HEK293 (cell line): ENCODE results near the gene SMURF2.

Experiments used
- ZBTB7A ChIP-seq: fragments of 450-650 bp; formaldehyde crosslinking; IDR thresholded peaks from 2 replicates; pipeline ENCODE4 v1.5.1; 2016; ENCODE audit warnings: low read depth, missing biosample characterization, missing genetic modification characterization
- ZNF132 ChIP-seq: fragments of 450-650 bp; formaldehyde crosslinking; IDR thresholded peaks from 2 replicates; pipeline ENCODE4 v1.5.1; 2017; ENCODE audit warnings: missing biosample characterization, missing genetic modification characterization, borderline replicate concordance
- ZNF19 ChIP-seq: fragments of 450-650 bp; formaldehyde crosslinking; IDR thresholded peaks from 2 replicates; pipeline ENCODE4; 2016; ENCODE audit warnings: missing biosample characterization, missing genetic modification characterization, low read depth
- TF ChIP-seq, protein P1 (sequence below): fragments of 450-650 bp; formaldehyde crosslinking; IDR thresholded peaks from 2 replicates; pipeline ENCODE4 v1.5.1; 2016; ENCODE audit warnings: missing biosample characterization, missing genetic modification characterization, low read depth
- TF ChIP-seq, protein P2 (sequence below): fragments of 450-650 bp; formaldehyde crosslinking; IDR thresholded peaks from 2 replicates; pipeline ENCODE4 v1.5.1; 2016; ENCODE audit warnings: missing biosample characterization, missing genetic modification characterization
- TF ChIP-seq, protein P3 (sequence below): fragments of 450-650 bp; formaldehyde crosslinking; IDR thresholded peaks from 2 replicates; pipeline ENCODE4 v1.5.1; 2016; ENCODE audit warnings: missing biosample characterization, missing genetic modification characterization
- TF ChIP-seq, protein P4 (sequence below): fragments of 450-650 bp; formaldehyde crosslinking; IDR thresholded peaks from 2 replicates; pipeline ENCODE4 v1.5.1; 2017; ENCODE audit warnings: missing biosample characterization, missing genetic modification characterization

DNA sequence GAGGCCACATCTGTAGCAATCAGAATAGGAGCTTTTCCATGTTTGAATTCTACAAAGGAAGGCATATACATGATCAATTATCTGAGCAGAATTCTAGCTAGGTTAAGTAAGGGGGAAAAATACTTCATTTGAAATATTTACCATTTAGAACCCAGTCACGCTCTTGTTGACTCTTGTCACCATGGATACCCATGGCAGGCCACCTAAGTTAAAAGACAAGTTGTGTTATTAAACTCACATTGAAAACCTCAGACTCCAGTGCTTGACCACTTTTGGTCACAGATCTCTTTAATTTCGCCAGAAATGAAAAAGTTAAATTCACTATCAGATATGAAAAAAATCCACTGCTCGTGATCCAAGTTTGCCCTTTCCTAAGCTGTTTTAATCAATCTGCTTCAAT lies 160.1 kb downstream of the SMURF2 start:
- TF ChIP-seq ZNF132 (tag by site-specific recombination) (no peak), ZNF19 (tag by site-specific recombination) (no peak), ZBTB7A (tag by site-specific recombination) (no peak)
- TF ChIP-seq, protein P1, sequence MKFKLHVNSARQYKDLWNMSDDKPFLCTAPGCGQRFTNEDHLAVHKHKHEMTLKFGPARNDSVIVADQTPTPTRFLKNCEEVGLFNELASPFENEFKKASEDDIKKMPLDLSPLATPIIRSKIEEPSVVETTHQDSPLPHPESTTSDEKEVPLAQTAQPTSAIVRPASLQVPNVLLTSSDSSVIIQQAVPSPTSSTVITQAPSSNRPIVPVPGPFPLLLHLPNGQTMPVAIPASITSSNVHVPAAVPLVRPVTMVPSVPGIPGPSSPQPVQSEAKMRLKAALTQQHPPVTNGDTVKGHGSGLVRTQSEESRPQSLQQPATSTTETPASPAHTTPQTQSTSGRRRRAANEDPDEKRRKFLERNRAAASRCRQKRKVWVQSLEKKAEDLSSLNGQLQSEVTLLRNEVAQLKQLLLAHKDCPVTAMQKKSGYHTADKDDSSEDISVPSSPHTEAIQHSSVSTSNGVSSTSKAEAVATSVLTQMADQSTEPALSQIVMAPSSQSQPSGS (tag by site-specific recombination), result no peak
- TF ChIP-seq, protein P2, sequence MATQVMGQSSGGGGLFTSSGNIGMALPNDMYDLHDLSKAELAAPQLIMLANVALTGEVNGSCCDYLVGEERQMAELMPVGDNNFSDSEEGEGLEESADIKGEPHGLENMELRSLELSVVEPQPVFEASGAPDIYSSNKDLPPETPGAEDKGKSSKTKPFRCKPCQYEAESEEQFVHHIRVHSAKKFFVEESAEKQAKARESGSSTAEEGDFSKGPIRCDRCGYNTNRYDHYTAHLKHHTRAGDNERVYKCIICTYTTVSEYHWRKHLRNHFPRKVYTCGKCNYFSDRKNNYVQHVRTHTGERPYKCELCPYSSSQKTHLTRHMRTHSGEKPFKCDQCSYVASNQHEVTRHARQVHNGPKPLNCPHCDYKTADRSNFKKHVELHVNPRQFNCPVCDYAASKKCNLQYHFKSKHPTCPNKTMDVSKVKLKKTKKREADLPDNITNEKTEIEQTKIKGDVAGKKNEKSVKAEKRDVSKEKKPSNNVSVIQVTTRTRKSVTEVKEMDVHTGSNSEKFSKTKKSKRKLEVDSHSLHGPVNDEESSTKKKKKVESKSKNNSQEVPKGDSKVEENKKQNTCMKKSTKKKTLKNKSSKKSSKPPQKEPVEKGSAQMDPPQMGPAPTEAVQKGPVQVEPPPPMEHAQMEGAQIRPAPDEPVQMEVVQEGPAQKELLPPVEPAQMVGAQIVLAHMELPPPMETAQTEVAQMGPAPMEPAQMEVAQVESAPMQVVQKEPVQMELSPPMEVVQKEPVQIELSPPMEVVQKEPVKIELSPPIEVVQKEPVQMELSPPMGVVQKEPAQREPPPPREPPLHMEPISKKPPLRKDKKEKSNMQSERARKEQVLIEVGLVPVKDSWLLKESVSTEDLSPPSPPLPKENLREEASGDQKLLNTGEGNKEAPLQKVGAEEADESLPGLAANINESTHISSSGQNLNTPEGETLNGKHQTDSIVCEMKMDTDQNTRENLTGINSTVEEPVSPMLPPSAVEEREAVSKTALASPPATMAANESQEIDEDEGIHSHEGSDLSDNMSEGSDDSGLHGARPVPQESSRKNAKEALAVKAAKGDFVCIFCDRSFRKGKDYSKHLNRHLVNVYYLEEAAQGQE (tag by site-specific recombination), result no peak
- TF ChIP-seq, protein P3, sequence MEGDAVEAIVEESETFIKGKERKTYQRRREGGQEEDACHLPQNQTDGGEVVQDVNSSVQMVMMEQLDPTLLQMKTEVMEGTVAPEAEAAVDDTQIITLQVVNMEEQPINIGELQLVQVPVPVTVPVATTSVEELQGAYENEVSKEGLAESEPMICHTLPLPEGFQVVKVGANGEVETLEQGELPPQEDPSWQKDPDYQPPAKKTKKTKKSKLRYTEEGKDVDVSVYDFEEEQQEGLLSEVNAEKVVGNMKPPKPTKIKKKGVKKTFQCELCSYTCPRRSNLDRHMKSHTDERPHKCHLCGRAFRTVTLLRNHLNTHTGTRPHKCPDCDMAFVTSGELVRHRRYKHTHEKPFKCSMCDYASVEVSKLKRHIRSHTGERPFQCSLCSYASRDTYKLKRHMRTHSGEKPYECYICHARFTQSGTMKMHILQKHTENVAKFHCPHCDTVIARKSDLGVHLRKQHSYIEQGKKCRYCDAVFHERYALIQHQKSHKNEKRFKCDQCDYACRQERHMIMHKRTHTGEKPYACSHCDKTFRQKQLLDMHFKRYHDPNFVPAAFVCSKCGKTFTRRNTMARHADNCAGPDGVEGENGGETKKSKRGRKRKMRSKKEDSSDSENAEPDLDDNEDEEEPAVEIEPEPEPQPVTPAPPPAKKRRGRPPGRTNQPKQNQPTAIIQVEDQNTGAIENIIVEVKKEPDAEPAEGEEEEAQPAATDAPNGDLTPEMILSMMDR (tag by site-specific recombination), result no peak
- TF ChIP-seq, protein P4, sequence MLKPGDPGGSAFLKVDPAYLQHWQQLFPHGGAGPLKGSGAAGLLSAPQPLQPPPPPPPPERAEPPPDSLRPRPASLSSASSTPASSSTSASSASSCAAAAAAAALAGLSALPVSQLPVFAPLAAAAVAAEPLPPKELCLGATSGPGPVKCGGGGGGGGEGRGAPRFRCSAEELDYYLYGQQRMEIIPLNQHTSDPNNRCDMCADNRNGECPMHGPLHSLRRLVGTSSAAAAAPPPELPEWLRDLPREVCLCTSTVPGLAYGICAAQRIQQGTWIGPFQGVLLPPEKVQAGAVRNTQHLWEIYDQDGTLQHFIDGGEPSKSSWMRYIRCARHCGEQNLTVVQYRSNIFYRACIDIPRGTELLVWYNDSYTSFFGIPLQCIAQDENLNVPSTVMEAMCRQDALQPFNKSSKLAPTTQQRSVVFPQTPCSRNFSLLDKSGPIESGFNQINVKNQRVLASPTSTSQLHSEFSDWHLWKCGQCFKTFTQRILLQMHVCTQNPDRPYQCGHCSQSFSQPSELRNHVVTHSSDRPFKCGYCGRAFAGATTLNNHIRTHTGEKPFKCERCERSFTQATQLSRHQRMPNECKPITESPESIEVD, result no peak
